Hippocampal formation (tissue), 2 donors: ENCODE measurements around the gene SCN2B.

Source experiments
- DNase-seq, 2 donors: peaks; one replicate each; lab custom pipeline; 2025; lab: John Stamatoyannopoulos, UW

SCN2B gene, protein sequence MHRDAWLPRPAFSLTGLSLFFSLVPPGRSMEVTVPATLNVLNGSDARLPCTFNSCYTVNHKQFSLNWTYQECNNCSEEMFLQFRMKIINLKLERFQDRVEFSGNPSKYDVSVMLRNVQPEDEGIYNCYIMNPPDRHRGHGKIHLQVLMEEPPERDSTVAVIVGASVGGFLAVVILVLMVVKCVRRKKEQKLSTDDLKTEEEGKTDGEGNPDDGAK

DNA sequence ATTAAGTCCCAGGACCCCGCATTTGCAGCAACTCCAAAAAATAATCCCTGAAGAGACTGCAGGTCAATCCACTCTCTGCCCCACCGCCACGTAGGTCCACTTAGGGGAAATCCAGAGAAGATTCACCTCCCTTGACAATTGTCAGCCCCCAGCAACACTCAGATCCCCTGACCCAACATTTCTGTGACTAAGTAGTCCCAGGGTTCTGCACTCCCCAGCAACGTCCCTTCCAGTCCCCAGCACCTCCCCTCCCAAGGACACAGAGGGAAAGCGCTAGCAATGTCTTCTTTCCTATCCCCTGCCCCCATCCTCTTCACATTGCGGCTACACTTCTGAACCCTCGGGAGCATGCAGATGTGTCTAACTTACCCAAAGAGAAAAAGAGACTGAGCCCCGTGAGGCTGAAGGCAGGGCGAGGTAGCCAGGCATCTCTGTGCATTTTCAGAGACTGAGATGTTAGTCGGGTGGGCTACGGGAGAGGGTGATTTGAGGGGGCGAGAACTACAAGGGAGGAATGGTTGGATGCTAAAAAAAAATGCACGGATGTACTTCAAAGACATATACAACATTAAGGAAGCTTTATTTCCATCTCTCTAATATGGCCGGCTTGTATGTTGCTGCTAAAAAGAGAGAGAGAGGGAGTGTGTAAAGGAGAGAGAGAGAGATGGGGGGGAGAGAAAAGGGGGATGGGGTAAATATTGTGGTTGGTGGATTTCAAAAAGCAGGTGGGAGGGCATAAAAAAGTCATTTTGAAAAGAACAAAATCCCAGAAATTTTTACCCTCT is at the start of gene SCN2B:
Gene SCN2B (minus strand): TSS at position 647 of the 785 bp plus-strand sequence. CDS start 208 bp downstream, at position 439.
- peak in 1 of 2 donors; percentile 80 for DNase-seq

DNA sequence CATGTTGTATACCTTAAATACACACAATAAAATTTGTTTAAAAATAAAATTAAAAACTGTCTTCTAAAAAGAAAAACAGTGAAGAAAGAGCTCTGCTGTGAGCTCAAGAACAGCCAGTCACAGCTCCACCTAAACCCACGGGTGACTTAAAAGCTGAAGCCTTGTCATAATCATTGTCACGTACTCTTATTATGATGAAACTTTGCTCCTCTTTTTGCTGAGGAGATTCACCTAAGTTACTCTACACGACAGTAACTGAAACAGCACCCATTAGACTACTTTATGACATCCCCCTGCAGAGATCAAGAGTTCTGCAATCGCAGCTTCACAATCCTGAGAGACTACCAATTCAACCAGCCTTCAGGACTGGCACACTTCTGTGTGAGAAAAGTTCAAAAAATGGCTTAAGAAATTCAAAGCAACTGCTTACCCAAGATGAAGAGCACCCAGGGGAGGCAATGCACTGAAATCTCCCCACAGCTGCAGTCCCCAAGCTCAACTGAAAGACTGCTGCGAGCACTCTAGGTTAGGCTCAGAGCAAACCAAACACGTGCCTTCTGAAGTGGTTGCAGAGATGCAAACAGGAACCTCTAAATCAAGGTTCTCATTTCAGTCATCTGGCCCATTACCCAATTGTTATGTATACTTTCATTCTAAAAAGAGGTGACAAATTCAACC is 48.2 kb upstream of the SCN2B start, which contains the start of gene JAML:
Gene JAML (minus strand): TSS at position 501 of the 678 bp plus-strand sequence. CDS start 10,145 bp downstream, outside the sequence.
- DNase-seq: no peak

DNA sequence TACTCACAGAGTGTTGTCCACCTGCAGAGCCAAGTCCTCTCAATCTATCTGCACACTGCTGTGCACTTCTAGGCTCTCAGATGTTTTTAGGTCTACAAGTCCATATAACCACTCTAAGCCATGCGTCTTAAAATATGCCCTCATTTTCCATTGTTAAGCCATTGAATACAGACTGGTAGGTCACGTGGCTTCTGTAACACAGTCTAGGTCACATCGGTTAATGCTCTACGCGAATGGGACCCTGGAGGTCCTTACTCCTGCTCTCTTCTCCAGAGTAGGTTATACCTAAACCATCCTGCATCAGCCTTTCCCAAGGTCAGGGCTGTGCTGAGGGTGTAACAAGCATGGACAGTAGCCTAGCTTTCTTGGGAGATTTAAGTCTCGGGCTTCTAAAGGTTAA is 47.6 kb upstream of the SCN2B start:
- no peak for DNase-seq

GRCh38 chr11:118223570-118223969 is 47.1 kb upstream of the SCN2B start:
- DNase-seq: no peak

- no peak for DNase-seq
These were observed 46.0 kb upstream of the SCN2B start for GRCh38 chr11:118222437-118222836.

- DNase-seq: no peak
These were observed 45.0 kb upstream of the SCN2B start for GRCh38 chr11:118221419-118221818.

- DNase-seq: no peak
These were observed 43.3 kb upstream of the SCN2B start for GRCh38 chr11:118219732-118220131.

- DNase-seq: no peak
These were observed 42.8 kb upstream of the SCN2B start for GRCh38 chr11:118219244-118219643.

DNA sequence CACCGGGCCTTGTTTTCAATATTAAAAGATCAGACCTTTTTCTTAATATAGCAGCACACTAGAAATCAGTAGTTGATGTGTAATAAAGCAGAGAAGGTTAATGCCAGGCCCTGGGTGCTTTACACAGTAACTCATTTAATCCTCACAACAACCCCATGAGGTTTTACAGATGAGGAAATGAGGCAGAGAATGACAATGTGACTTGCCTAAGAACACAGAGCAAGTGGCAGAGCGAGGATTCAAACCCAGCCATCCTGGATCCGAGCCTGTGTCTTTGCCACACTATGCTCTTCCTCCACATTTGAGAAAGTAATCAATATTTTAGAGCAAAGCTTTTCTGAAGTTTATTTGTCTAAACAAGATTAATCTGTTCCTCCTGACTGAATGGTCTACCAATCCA is 41.1 kb upstream of the SCN2B start:
- DNase-seq: no peak

GRCh38 chr11:118216621-118217481 is 40.4 kb upstream of the SCN2B start:
- DNase-seq: no peak

- no peak for DNase-seq
These were observed 39.3 kb upstream of the SCN2B start for GRCh38 chr11:118215765-118216164.

- no peak for DNase-seq
These were observed 38.8 kb upstream of the SCN2B start for GRCh38 chr11:118215262-118215661.

GRCh38 chr11:118214210-118214914 is 37.9 kb upstream of the SCN2B start:
- peak; percentile 6 to 31 for DNase-seq

- no peak for DNase-seq
These were observed 37.3 kb upstream of the SCN2B start for GRCh38 chr11:118213781-118214180.

- DNase-seq: no peak
These were observed 36.8 kb upstream of the SCN2B start for GRCh38 chr11:118213201-118213600.

- DNase-seq: no peak
These were observed 36.3 kb upstream of the SCN2B start for GRCh38 chr11:118212781-118213191.

DNA sequence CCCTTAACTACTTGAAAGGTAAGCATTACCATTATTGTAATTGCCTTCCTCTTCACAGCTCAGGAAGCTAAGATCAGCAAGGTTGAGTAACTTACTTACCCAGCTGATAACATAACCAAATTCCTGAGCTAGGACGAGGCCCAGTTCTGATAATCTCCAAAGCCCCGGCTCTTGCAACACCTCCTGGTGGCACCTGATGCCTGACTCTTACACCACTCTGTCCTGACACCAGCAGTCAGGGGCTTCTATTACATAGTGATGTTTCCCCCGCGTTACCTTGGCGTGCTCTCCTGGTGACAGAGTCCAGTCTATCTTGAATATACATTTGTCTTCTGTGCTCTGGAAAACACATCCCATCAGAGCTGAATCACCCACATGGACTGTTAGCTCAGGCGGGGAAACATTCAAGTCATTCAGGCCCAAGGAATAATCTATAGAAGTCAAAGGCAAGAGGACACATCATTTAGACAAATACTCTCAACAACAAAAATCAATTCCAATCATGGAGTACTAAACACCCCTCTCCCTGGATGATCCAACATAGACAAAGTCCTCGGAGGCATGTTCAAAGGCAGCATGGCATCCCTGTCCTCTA is 35.8 kb upstream of the SCN2B start:
- no peak for DNase-seq

GRCh38 chr11:118211006-118211405 is 34.6 kb upstream of the SCN2B start:
- no peak for DNase-seq

DNA sequence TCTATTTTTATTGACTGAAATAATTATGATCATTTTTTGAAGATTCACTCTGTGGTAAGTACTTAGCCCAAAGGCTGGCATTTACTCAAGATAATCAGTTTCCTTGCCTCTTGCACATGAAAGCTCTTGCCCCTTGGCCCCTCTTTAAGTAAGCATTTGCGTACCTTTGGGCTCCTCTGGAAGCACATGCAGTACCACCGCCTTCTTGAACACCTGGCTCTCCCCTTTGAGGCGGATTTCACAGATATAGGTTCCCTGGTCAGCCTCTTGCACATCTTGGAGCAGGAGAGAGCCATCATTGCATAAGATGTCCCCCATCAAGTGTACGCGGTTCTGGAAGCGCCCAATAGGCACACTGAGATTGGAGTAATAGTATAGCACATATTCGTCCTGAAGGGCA is 33.9 kb upstream of the SCN2B start:
- no peak for DNase-seq

DNA sequence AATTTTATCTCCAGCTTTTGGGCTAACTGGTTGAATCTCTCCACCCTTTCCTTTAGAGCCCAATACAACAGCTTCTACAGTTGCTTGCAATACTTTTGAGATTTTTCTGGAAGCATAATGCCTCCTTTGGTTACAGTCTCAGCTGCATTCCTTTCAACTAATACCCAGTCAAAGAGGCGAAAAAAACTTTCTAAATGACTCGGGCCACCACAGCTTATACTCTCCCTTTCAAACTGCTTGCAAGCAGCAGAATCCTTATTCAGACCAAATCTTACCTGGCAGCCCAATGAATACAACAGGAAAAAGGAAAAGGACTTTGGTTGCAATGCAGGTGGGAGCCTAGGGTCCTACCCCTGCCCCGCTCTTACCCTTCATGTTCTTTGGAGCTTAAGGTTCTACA is 32.6 kb upstream of the SCN2B start:
- no peak for DNase-seq

- DNase-seq: no peak
These were observed 30.6 kb upstream of the SCN2B start for GRCh38 chr11:118207079-118207478.
